Gastrocnemius medialis (tissue), 4 donors: ENCODE data around the gene PSMA6.

Source experiments
- POLR2A ChIP-seq, 2 donors: fragments of 450-650 bp; IDR thresholded peaks; one replicate each; pipeline ENCODE4 v1.6.1; 2017; ENCODE audit warnings: antibody characterized with exemption in 2 of 2, mild to moderate bottlenecking in 2 of 2, moderate library complexity in 2 of 2
- TF ChIP-seq, protein P1 (sequence below), 5 experiments: fragments of 450-650 bp in 3 of 5; fragments of 200-600 bp in 2 of 5; sonication (generic) in 2 of 5; IDR thresholded peaks in 4 of 5; conservative IDR thresholded peaks in 1 of 5; 1 replicate in 4 of 5; 2 replicates in 1 of 5; pipeline ENCODE4 v1.5.1; 2016 to 2019; ENCODE audit warnings: antibody characterized with exemption in 5 of 5, mild to moderate bottlenecking in 3 of 5, moderate library complexity in 3 of 5

- TF ChIP-seq, protein P1, sequence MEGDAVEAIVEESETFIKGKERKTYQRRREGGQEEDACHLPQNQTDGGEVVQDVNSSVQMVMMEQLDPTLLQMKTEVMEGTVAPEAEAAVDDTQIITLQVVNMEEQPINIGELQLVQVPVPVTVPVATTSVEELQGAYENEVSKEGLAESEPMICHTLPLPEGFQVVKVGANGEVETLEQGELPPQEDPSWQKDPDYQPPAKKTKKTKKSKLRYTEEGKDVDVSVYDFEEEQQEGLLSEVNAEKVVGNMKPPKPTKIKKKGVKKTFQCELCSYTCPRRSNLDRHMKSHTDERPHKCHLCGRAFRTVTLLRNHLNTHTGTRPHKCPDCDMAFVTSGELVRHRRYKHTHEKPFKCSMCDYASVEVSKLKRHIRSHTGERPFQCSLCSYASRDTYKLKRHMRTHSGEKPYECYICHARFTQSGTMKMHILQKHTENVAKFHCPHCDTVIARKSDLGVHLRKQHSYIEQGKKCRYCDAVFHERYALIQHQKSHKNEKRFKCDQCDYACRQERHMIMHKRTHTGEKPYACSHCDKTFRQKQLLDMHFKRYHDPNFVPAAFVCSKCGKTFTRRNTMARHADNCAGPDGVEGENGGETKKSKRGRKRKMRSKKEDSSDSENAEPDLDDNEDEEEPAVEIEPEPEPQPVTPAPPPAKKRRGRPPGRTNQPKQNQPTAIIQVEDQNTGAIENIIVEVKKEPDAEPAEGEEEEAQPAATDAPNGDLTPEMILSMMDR (IDR thresholded peaks at IDR 0.05 in 4 of 5, conservative IDR thresholded peaks at IDR 0.05 in 1 of 5), result no peak
- no peak for TF ChIP-seq POLR2A (IDR thresholded peaks at IDR 0.05)
Measured at GRCh38 chr14:35351497-35351896, 59.3 kb downstream of the PSMA6 start.
